8988T (cell line): ENCODE measurements around the gene ALOX5.
"Not testable (repeated sequence)": the region's sequence is repeated elsewhere in the genome, so short reads cannot be mapped to it uniquely, and the experiment has no call there.

Source experiments
- DNase-seq: peaks from one replicate; pipeline ENCODE4 v3.0.0; 2011

The ALOX5 gene

GRCh38 chr10:45407542-45407941 is 33.5 kb downstream of the ALOX5 start:
- no peak for DNase-seq

DNA sequence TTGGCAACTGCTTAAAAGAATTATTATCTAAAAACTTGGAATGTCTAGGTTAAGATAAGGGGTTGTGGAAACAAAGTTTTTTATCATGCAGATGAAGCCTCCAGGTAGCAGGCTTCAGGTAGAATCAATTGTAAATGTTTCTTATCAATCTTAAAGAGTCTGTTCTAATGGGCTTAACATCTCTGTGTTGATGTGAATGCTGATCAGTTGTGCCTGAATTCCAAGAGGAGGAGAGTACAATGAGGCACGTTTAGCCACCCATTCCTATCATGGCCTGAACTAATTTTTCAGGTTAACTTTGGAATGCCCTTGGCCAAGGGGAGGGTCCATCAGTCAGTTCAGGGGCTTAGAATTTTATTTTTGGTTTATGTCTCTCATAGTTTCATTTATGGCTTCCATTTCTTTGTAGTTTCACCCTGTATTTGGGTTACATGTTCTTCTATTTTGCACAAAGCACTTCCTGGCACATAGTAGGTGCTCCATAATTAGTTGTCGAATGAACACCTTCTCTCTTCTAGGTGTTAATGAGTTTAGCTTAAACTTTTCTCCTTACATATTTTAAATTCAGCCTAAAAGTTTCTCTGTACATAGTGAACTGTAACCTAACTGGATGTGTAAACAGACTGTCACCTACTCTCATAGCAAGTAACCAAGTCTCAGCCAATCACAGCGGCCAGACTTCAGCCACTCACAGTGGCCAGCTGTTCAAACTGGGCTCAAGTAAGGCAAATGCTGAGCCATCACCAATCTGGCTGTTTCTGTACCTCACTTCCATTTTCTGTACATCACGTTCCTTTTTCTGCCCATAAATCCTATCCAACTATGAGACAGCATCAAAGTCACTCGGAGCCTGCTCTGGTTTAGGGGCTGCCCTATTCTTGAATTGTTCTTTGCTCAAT is 34.7 kb downstream of the ALOX5 start:
- DNase-seq: no peak

- not testable (repeated sequence) for DNase-seq
Measured at GRCh38 chr10:45409347-45409746, 35.3 kb downstream of the ALOX5 start.

GRCh38 chr10:45409782-45410181 is 35.8 kb downstream of the ALOX5 start:
- no peak for DNase-seq

DNA sequence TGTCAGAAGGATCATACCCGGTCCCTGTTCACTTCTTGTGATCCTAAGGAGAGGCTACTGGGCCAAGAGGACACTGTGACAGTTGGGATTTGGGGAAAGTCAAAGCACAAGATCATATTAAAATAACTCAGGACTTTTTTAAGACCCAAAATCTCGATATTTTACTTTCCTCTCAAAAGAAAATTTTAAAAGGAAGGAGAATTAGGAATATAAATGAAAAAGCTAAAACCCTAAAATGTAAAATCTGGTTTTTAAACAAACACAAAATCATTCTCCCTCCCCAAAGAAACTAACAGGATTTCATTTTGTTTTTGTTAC is 36.4 kb downstream of the ALOX5 start:
- DNase-seq: no peak

DNA sequence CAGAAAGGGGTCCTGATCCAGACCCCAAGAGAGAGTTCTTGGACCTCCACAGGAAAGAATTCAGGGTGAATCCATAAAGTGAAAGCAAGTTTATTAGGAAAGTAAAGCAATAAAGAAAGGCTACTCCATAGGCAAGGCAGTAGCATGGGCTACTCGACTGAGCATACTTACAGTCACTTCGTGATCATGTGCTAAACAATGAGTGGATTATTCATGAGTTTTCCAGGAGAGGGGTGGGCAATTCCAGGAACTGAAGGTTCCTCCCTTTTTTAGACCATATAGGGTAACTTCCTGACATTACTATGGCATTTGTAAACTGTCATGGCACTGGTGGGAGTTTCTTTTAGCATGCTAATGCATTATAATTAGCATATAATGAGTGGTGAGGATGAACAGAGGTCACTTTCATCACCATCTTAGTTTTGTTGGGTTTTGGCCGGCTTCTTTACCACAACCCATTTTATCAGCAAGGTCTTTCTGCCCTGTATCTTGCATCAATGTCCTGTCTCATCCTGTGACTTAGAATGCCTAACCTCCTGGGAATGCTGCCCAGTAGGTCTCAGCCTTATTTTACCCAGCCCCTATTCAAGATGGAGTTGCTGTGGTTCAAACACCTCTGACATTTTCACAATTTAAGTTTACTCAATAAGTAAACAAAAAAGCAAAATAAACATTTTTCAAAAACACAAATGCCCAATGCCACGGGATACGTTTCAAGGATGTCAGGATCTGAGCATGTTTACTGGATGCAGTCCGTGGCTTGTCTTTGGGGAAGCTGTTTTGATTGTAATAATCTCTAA is 37.0 kb downstream of the ALOX5 start:
- no peak for DNase-seq

GRCh38 chr10:45411607-45411940 is 37.6 kb downstream of the ALOX5 start:
- no peak for DNase-seq

DNA sequence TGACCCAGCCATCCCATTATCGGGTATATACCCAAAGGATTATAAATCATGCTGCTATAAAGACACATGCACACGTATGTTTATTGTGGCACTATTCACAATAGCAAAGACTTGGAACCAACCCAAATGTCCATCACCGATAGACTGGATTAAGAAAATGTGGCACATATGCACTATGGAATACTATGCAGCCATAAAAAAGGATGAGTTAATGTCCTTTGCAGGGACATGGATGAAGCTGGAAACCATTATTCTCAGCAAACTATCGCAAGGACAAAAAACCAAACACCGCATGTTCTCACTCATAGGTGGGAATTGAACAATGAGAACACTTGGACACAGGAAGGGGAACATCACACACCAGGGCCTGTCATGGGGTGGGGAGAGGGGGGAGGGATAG is 41.0 kb downstream of the ALOX5 start:
- DNase-seq: not testable (repeated sequence)

- no peak for DNase-seq
Measured at GRCh38 chr10:45416603-45417002, 42.6 kb downstream of the ALOX5 start.

DNA sequence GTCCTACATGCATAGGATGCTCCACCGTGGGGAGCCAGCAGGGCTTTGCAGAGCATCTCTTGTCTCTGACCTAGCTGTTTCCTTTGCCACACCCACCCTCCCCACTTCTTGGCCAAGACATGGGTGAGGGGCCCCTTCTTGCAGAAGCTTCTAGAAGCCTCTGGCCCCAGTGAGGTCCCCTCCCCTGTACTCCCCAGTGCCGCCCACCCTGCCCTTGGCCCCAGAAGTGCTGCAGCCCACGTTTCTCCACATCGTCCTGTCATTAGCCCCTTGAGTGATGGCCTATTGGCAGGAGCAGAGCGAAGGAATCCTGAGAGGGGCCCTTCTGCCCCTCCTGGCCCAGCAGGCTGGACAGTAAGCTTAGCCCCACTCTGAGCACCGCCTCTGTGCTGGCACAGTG is 43.7 kb downstream of the ALOX5 start:
- DNase-seq: no peak

- no peak for DNase-seq
Measured at GRCh38 chr10:45418417-45418848, 44.4 kb downstream of the ALOX5 start.

DNA sequence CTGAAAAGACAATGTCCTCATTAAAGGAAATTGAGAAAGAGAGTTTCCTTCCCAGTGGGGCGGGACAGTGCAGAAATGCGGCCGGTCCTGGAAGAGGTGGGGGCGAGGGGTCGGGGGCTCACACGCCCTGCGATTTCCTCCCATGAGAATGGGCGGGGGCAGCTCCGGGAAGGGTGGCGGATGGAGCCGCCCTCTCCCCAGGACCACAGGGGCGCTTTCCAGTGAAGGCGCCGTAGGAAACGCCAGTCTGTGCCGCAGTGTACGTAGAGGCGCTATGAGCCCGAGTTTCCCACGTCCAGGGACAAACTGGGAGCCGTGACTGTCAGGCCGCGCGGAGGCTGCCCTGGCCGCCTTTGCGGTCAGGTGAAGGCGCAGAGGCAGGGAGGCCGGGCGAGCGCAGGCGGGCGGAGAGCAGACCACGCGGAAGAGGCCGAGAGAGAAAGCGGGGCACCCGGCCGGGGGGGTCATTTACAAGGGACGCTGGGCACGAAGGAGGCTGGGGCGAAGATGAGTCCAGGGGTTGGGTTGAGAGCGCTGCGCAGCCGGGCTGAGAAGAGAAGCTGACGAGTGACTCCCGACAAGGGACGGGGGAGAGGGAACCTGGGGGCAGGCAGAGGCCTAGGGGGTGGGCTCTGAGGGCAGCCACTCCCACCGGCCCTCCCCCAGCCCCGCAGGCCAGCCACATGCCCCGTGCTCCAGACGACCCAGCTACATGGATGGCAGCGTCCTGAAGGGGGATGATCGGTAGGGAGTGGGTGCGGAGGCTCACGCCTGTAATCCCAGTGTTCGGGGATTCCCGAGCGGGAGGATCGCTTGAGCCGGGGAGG is 45.0 kb downstream of the ALOX5 start:
- DNase-seq: no peak

- DNase-seq: no peak
Measured at GRCh38 chr10:45419676-45420025, 45.6 kb downstream of the ALOX5 start.

- no peak for DNase-seq
Measured at GRCh38 chr10:45420453-45421192, 46.6 kb downstream of the ALOX5 start.

DNA sequence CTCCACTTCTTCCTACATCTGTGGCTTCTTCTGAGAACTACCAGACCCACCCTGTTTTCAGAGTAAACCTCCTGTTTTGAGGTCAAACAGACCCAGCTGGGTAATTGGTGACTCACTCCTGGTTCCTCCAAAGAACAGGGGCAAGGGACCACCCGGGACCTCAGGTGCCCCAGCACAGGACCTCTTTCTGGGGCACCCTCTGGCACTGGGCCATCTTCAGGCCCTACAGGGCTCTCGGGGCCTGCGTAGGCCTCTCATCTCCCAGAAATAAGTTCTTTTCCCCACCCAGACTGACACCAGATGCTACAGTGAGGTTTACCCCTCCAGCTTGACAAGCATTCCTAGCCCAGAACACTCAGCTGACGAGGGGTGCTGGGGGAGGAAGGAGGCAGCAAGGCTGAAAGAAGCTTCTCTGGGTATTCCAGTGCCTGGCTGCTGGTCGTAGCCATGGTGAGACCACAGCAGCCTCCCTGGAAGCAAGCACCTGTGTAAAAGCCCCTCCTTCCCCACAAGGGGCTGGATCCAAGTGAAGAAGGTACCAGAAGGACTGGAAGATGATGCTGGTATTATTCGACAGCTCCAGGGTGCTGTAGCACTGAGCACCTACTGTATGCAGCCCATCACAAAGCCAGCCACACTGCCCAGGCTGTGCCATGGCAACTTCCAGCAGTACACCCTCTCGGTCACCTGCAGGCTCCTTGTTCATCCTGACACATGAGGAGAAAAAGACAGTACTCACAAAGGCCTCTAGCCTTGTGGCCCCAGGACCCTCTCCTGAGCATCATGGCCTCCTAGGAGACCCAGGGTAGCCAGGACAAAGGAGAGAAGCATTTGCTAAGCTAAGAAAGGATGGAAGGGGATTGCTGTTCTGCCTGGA is 47.4 kb downstream of the ALOX5 start:
- no peak for DNase-seq

DNA sequence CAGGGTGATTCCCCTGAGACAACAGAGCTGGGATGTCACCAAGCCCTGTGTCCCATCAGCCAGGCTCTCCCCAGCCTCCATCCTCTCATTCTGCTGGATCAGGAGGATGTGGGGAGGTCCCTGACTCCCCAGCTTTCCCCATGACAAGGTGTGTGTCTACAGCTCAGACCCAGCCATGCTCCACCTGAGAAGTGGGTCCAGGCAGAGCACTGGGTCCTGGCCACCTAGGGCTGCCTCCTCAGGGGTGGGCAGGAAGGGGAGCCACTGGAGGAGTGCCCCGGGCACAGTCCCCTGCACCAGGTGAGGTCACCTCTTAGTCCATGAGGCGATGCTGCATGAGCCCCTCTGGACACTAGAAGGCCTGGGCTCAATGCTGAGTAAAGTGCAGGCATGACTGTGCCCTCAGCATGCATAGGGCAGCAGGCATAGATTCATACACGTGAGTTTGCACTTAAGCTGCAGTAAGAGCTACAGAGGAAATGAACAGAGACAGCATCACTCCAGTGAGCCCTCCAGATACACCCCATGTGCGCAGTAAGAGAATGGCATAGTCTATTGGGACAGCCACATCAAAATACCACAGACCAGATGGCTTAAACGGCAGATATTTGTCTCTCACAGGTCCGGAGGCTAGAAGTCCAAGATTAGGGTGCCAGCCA is 48.3 kb downstream of the ALOX5 start:
- DNase-seq: no peak

- DNase-seq: no peak
Measured at GRCh38 chr10:45422866-45423659, 49.0 kb downstream of the ALOX5 start.

DNA sequence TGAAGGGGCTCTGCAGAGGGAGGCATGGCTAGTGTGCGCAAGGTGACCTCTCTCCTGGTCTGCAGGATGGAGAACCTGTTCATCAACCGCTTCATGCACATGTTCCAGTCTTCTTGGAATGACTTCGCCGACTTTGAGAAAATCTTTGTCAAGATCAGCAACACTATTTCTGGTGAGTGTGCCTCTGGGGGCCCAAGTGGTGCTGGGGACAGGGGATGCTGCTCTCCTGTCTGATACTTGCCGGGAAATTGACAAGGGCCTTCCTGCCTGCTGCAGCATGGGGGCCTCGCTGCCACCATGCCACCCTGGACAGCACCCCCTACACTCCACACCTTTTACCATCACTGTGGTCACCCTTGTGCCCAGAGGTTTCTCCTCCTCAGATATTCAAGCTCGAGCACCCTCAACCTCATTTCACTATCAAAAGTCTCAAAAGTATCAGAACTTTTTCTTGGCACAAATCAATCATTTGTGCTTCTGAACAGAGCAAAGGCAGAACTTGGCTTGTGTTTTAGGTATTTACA is 50.0 kb downstream of the ALOX5 start:
- DNase-seq: no peak

DNA sequence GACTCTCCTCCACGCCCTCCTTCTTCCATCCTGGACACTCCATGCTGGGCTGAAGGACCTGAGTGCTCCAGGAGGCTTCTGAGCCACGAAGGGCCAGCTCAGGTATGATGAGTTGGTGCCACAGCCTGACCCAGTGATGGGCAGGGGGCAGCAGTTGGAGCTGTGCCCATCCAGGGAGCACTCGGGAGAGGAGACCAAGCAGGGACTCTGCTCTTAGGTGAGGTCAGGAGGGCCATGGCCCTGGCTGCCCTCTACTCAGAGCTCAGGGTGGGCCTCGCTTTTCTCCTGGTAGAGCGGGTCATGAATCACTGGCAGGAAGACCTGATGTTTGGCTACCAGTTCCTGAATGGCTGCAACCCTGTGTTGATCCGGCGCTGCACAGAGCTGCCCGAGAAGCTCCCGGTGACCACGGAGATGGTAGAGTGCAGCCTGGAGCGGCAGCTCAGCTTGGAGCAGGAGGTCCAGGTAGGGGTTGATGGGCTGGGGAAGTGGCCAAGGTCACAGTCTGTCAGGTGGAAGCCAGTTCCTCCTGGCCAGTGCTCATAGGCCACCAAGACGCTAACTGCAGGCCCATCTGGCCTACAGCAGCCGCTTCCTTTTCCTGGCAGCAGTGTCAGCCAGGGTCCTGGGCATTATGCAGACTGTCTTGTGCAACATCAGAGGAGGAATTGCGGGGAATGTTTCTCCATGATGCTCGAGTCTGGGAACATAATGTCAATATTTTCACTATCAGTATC is 50.8 kb downstream of the ALOX5 start:
- no peak for DNase-seq
